ENCODE results near the gene PIEZO1. TPM values are rescaled to one million over a fixed set of nuclear protein-coding genes. Genes with fewer than 3 reads are reported as not detected.

The PIEZO1 gene
- total RNA-seq, 1 donor from 2014 or later: 196 TPM

DNA sequence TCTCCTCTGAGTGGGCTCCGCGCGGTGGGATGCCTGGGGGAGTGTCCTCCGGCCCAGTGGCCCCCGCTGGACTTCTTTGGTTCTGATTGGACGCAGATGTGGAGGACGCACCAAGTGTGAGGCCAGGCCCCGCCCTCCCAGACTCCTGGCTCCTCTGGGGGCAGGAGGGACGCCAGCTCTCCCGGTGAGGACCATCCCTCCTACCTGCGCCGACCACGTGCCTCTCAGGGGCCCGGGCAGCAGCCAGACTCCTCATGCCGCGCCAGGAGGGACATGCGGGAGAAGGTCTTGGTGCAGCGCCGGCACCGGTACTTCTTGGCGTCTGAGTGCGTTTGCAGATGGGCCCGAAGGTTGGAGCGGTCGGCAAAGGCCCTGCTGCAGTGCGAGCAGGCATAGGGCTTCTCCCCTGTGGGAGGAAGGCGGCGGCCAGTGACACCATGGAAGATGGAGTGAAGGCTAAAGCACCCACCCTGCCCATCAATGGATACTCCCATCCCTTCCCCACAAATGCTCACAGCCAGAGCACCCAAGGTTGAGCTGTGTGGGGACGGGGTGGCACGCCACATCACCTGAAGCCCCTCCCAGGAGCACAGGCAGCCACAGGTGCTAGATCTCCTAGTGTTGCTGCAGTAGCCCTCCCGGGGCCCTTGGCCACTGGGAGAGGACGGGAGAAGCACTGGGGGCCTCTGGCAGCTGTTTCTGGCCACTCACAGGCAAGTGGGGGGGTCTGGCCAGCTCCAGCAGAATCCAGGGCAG is 106.6 kb downstream of the PIEZO1 start:
- H3K9me3 ChIP-seq: no peaks in the 10 kb centered on the region
- DNase-seq (no peak), ATAC-seq (no peak)

DNA sequence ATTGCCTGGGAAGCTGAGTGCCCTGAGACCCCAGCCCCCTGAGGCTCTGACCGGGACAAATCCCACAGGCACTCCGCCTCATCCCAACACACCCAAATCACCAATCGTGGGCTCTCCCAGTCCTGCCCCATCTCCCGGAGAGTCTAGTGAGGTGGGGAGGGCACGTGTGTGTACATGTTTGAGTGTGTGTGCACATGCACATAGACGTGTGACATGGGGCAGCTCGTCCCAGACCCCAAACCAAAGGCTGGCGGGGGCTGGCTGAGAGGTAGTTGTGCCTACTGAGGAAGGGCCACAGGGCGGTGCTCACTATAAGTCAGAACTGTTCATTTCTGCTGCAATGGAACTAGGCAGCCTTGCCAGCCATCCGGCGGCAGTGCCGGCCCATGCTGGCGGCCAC is 107.3 kb downstream of the PIEZO1 start:
- intact Hi-C loops (cut with DNase I): no loop called here
- no peak for ATAC-seq
- Histone ChIP-seq H3K9me3 (no peaks in the 10 kb centered on the region), H3K4me3 (no peak overlapping the region), H3K27me3 (peaks cover 5% of the 10 kb centered on the region), H3K36me3 (no peaks in the 10 kb centered on the region), H3K27ac (no peak overlapping the region), H3K4me1 (peaks cover 12% of the 10 kb centered on the region)
- DNase-seq: no peak
- TF ChIP-seq, protein P1, sequence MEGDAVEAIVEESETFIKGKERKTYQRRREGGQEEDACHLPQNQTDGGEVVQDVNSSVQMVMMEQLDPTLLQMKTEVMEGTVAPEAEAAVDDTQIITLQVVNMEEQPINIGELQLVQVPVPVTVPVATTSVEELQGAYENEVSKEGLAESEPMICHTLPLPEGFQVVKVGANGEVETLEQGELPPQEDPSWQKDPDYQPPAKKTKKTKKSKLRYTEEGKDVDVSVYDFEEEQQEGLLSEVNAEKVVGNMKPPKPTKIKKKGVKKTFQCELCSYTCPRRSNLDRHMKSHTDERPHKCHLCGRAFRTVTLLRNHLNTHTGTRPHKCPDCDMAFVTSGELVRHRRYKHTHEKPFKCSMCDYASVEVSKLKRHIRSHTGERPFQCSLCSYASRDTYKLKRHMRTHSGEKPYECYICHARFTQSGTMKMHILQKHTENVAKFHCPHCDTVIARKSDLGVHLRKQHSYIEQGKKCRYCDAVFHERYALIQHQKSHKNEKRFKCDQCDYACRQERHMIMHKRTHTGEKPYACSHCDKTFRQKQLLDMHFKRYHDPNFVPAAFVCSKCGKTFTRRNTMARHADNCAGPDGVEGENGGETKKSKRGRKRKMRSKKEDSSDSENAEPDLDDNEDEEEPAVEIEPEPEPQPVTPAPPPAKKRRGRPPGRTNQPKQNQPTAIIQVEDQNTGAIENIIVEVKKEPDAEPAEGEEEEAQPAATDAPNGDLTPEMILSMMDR (IDR thresholded peaks at IDR 0.05): no peak

More for the DNA sequence above, 106.6 kb downstream of the PIEZO1 start:
- H3K27ac ChIP-seq: no peak overlapping the region
- peaks cover 5% of the 10 kb centered on the region for H3K27me3 ChIP-seq
- intact Hi-C loops (cut with DNase I): no loop called here
- TF ChIP-seq, protein P1 (IDR thresholded peaks at IDR 0.05): no peak
- no peaks in the 10 kb centered on the region for H3K36me3 ChIP-seq
- H3K4me1 ChIP-seq: peaks cover 12% of the 10 kb centered on the region
- H3K4me3 ChIP-seq: no peak overlapping the region

DNA sequence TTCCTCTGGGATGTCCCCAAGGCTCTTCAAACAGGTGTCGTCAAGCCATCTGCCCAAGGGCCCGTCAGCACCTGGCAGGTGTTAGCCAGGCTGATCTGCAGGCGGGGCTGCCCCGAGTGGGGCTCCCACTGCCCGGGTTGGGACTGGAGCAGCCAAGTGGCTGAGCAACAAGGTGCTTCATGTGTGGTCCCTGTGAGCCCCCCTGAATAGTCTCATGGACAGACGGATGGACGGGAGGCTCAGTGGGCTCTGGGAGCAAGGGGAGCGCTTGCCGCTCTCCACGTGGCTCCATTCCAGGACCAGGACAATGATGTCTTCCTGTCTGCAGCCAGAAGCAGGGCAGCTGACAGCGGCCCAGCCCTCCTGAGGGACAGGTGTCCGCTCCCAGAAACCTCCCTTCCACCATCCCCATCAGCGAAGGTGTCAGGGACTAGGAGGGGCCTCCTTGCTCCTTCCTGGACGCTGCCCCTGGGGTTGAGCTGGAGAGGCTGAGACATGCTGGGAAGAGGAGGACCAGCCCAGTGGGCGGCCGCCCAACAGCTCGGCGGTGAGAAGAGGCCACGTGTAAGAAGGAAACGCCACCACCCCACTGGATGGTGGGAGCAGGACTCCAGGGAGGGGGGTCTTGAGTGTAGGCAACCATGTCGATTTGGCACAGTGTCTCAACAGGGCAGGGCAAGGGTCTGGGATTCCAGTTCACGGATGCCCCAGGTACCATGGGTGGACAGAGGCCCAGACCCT is 108.3 kb downstream of the PIEZO1 start:
- no peak overlapping the region for H3K4me3 ChIP-seq
- TF ChIP-seq, protein P1 (IDR thresholded peaks at IDR 0.05): no peak
- DNase-seq: no peak

DNA sequence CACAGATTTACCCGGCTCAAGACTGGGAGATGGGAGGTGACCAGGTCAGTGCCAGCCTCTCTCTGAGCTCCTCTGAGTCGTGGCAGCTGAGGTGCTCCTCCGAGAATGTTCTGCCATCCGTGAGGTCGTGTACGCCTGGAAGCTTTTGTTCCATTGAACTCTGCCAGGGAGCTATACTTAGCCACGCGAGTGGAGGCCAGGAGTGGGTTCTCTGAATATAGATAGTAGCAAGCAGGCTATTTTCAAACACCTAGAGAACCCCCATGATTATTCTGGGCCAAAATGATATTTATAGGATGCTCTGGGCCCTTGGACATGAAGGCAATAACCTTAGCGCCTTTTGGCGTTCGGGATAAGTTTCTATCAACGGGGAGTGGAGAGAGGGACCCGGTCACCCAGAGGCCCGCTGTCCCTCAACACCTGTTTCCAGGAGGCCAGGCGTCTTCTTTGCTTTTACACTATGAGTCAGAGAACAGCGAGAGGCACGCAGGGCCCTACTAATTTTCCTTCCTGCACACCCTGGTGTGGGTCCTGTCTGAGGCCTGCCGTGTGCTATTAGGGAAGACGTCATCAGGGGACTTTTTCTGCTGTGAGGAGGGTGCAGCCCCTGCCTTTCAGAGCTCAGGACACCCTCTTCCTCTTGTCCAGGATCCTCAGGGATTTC is 111.2 kb downstream of the PIEZO1 start:
- Histone ChIP-seq H3K4me3 (no peak overlapping the region), H3K4me1 (no peaks in the 10 kb centered on the region), H3K27ac (no peak overlapping the region), H3K27me3 (no peaks in the 10 kb centered on the region), H3K36me3 (no peaks in the 10 kb centered on the region), H3K9me3 (no peaks in the 10 kb centered on the region)
- intact Hi-C loops (cut with DNase I): no loop called here
- DNase-seq (no peak), ATAC-seq (no peak)
- TF ChIP-seq, protein P1 (IDR thresholded peaks at IDR 0.05): no peak

More for the DNA sequence above, 108.3 kb downstream of the PIEZO1 start:
- Histone ChIP-seq H3K9me3 (no peaks in the 10 kb centered on the region), H3K27ac (no peak overlapping the region), H3K27me3 (no peaks in the 10 kb centered on the region), H3K36me3 (no peaks in the 10 kb centered on the region), H3K4me1 (peaks cover 7% of the 10 kb centered on the region)
- ATAC-seq: no peak
- intact Hi-C loops (cut with DNase I): no loop called here

DNA sequence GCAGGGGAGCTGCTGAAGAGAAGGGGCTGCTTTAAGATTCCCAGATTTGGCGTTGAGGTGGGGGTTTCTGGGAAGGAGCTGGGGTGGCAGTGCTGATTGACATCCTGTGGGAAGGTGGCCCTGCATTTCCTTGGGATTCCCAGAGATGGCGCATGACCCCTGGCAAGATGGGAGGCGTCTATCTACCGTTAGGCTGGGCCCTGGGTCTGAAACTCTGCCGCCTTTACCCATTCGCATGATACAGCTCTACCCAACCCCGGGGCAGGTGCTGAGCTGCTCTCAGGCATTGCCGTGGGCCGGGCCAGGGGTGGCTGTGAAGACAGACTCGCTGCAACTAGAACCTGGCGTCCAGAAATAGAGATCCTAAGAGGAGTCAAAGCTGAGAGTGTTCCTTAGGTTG is 112.2 kb downstream of the PIEZO1 start:
- Histone ChIP-seq H3K36me3 (no peaks in the 10 kb centered on the region), H3K4me3 (no peak overlapping the region), H3K9me3 (no peaks in the 10 kb centered on the region), H3K4me1 (no peaks in the 10 kb centered on the region), H3K27me3 (no peaks in the 10 kb centered on the region), H3K27ac (no peak overlapping the region)
- TF ChIP-seq, protein P1 (IDR thresholded peaks at IDR 0.05): peak; percentile 25
- peak; percentile 53 for ATAC-seq
- DNase-seq: no peak
- intact Hi-C loops (cut with DNase I): no loop called here
